ENCODE data around the gene SETD1B. TPM values are rescaled to one million over a fixed set of nuclear protein-coding genes. Genes with fewer than 3 reads are reported as not detected.

The SETD1B gene
- total and polyA plus RNA-seq, 2 of the 4 experiments (the other 2 are of a cell fraction), result 0.90 to 5.1 TPM

- BruUV-seq (replicated peaks), result no TSS peak
- 0% methylated on average over 9 of the region's 86 CpGs; no CpG with 5 or more reads in 1 of the 2 experiments for whole genome bisulfite sequencing, 2 experiments (ENCODE audit: extremely low coverage in 2 of 2, insufficient read length in 1 of 2)
- DNase-seq (peak; percentile 83), ATAC-seq (ENCODE audit: low read depth) (peak; percentile 5)
- peak overlapping the region; percentile 99 for H2BK5ac ChIP-seq (ENCODE audit: low read depth, low read length, poor library complexity, severe bottlenecking)
- dilution Hi-C loops (cut with HindIII; ENCODE audit: low sequenced_read_pairs, unreplicated experiment) (no loop called here), intact Hi-C loops (cut with micrococcal nuclease) (no loop called here), in situ Hi-C loops (cut with MboI; ENCODE audit: low sequenced_read_pairs) (no loop called here)
- peak overlapping the region; percentile 87 for H2AK5ac ChIP-seq (ENCODE audit: low read depth, low read length)
- peak overlapping the region; percentile 88 for H2BK120ac ChIP-seq (ENCODE audit: low read depth, low read length)
- H4K91ac ChIP-seq (ENCODE audit: insufficient read depth, low read depth, low read length), result peak overlapping the region; percentile 99
- H3K9me1 ChIP-seq (ENCODE audit: insufficient read depth, low read length), result peaks cover 4% of the 10 kb centered on the region; the same call in 1 of the 2 replicates
- peak overlapping the region; percentile 93 for H3K9ac ChIP-seq (ENCODE audit: low read depth, low read length)
- H2AK9ac ChIP-seq (replicated peaks; ENCODE audit: low read depth, low read length, poor library complexity), result peak overlapping the region; percentile 100
- H3K79me1 ChIP-seq (ENCODE audit: low read depth in 1 of 2, low read length in 2 of 2), result peaks cover 6 to 43% of the 10 kb centered on the region in 2 experiments; a peak in 3 of 4 replicates
- CTCF ChIA-PET, result interaction anchor here (1.0 kb wide), 1 partner anchor 87 kb away, joined by 3 read pairs; the partner anchor contains the start of gene PSMD9
- peak overlapping the region; percentile 99 for H3K56ac ChIP-seq (ENCODE audit: extremely low read depth, insufficient read depth, low read length)
- peak overlapping the region; percentile 54 for H2AFZ ChIP-seq (replicated peaks; ENCODE audit: low read length, poor library complexity)
- no peaks in the 10 kb centered on the region for H3K27me3 ChIP-seq (ENCODE audit: control insufficient read depth, insufficient read depth, low read length)
- peaks cover 6% of the 10 kb centered on the region for H3K36me3 ChIP-seq (ENCODE audit: control insufficient read depth, insufficient read depth, low read length)
- peak overlapping the region; percentile 93 to 99 for H4K8ac ChIP-seq (ENCODE audit: low read depth in 2 of 2, low read length in 2 of 2)
- H2BK20ac ChIP-seq (ENCODE audit: low read depth, low read length), result peak overlapping the region; percentile 4; the same call in 1 of the 2 replicates
- H3K18ac ChIP-seq (ENCODE audit: low read depth, low read length), result peak overlapping the region; percentile 99
- peak overlapping the region; percentile 99 for H3K4ac ChIP-seq (ENCODE audit: low read depth, low read length)
- no peaks in the 10 kb centered on the region for H3K9me3 ChIP-seq (ENCODE audit: control insufficient read depth, insufficient read depth, low read length)
- H2BK15ac ChIP-seq (ENCODE audit: low read depth, low read length), result peak overlapping the region; percentile 77; the same call in 2 of the 3 replicates
- H4K20me1 ChIP-seq (ENCODE audit: insufficient read depth, low read length), result peaks cover 15% of the 10 kb centered on the region
- peak overlapping the region; percentile 100 for H3K14ac ChIP-seq (replicated peaks; ENCODE audit: low read depth, low read length)
- H3K27ac ChIP-seq (ENCODE audit: insufficient read depth, low read length), result peak overlapping the region; percentile 97
- peak overlapping the region; percentile 100 for H4K5ac ChIP-seq (ENCODE audit: low read depth, low read length)
- peak overlapping the region; percentile 52 for H3K4me3 ChIP-seq (ENCODE audit: insufficient read depth, low read depth, low read length)
- POLR2A ChIA-PET (ENCODE audit: unreplicated experiment), result interaction anchor here (0.6 to 3.4 kb wide), 5 partner anchors 10 to 684 kb away, joined by 3 to 20 read pairs (median 11); no protein-coding TSS in a partner anchor
- peak overlapping the region; percentile 100 for H3K23ac ChIP-seq (ENCODE audit: low read depth, low read length)
- H3K4me2 ChIP-seq (ENCODE audit: low read depth, low read length), result peak overlapping the region; percentile 96
- H3K4me1 ChIP-seq (ENCODE audit: control insufficient read depth, insufficient read depth, low read length), result peaks cover 30% of the 10 kb centered on the region
- TF ChIP-seq USF2 (IDR thresholded peaks at IDR 0.05; ENCODE audit: low read depth, low read length) (no peak), ELK1 (IDR thresholded peaks at IDR 0.05; ENCODE audit: borderline replicate concordance, low read depth, low read length) (no peak), BHLHE40 (IDR thresholded peaks at IDR 0.05; ENCODE audit: low read depth, low read length) (no peak), RAD21 (IDR thresholded peaks at IDR 0.05; ENCODE audit: low read length) (no peak), CEBPB (IDR thresholded peaks at IDR 0.05; ENCODE audit: low read depth, low read length) (no peak), MAZ (IDR thresholded peaks at IDR 0.05; ENCODE audit: borderline replicate concordance, low read depth, low read length) (no peak; the same call in 1 of the 2 replicates), NFE2L2 (IDR thresholded peaks at IDR 0.05; ENCODE audit: low read depth, low read length) (peak; percentile 90), FOS (IDR thresholded peaks at IDR 0.05; ENCODE audit: low read depth, low read length) (no peak), RCOR1 (IDR thresholded peaks at IDR 0.05; ENCODE audit: insufficient replicate concordance, low read length) (no peak), RFX5 (IDR thresholded peaks at IDR 0.05; ENCODE audit: low read depth, low read length) (no peak), SMC3 (IDR thresholded peaks at IDR 0.05; ENCODE audit: low read depth, low read length) (no peak), CTCF (conservative IDR thresholded peaks at IDR 0.05; ENCODE audit: low read depth, low read length) (no peak), POLR2A (IDR thresholded peaks at IDR 0.05; ENCODE audit: low read depth, low read length) (peak; percentile 86)
Observed at GRCh38 chr12:121800694-121801594, 2.9 kb upstream of the SETD1B start.

Measured in IMR-90 (cell line).